ENCODE results near the gene GAB2.
"Not testable (repeated sequence)": the region's sequence is repeated elsewhere in the genome, so short reads cannot be mapped to it uniquely, and the experiment has no call there.

The GAB2 gene, protein sequence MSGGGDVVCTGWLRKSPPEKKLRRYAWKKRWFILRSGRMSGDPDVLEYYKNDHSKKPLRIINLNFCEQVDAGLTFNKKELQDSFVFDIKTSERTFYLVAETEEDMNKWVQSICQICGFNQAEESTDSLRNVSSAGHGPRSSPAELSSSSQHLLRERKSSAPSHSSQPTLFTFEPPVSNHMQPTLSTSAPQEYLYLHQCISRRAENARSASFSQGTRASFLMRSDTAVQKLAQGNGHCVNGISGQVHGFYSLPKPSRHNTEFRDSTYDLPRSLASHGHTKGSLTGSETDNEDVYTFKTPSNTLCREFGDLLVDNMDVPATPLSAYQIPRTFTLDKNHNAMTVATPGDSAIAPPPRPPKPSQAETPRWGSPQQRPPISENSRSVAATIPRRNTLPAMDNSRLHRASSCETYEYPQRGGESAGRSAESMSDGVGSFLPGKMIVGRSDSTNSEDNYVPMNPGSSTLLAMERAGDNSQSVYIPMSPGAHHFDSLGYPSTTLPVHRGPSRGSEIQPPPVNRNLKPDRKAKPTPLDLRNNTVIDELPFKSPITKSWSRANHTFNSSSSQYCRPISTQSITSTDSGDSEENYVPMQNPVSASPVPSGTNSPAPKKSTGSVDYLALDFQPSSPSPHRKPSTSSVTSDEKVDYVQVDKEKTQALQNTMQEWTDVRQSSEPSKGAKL

DNA sequence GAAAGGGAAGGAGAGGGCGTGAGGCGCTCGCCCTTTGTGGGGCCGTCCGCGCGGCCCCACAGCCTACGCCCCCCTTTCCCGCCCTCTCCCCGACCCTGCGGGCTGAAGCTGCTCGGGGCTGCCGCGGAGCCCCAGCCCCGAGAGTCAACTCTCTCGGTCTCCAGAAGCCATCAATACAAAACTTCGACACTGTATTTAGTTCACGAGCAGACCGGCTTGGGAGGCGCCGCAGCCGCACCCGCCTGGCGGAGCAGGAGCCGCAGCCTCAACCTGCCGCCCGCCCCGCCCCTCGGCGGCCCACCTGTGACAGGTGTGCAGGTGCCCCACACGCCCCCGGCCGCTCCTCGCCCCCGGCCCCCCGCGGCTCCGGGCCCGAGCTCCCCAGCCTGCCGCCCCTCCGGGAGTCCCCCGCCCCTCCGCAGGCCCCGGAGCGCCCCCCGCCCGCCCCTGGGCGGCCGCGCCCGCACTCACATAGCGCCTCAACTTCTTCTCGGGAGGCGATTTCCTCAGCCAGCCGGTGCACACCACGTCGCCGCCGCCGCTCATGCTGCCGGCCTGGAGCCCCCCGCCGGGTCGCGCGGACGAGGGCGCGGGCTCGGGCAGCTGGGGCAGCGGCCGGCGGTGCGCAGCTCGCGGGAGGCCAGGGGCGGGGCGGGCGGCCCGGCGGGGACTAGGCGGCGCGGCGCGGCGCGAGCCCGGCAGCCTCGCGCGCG is at the start of gene GAB2:
GAB2 (minus strand) TSS at position 646 of the 713 bp plus-strand sequence; CDS start at position 546, 100 bp downstream.
- DNase-seq = no peak
- in situ Hi-C loops (cut with MboI; ENCODE audit: low pct_unique_long_range_greater_than_20kb, low sequenced_read_pairs) = no loop called here

DNA sequence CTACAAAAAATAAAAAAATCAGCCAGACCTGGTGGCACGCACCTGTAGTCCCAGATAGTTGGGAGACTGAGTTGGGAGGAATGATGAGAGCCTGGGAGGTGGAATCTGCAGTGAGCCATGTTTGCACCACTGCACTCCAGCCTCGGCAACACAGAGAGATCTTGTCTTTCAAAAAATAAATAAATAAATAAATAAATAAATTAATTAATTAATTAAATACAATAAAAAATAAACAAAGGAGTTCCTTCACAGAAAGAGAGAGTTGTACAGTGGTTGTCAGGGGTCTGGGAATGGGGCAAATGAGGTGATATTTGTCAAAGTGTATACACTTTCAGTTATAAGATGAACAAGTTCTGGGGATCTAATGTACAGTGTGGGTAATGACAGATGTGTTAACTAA is 49.8 kb upstream of the GAB2 start:
- no peak for DNase-seq
- in situ Hi-C loops (cut with MboI; ENCODE audit: low pct_unique_long_range_greater_than_20kb, low sequenced_read_pairs) = no loop called here

DNA sequence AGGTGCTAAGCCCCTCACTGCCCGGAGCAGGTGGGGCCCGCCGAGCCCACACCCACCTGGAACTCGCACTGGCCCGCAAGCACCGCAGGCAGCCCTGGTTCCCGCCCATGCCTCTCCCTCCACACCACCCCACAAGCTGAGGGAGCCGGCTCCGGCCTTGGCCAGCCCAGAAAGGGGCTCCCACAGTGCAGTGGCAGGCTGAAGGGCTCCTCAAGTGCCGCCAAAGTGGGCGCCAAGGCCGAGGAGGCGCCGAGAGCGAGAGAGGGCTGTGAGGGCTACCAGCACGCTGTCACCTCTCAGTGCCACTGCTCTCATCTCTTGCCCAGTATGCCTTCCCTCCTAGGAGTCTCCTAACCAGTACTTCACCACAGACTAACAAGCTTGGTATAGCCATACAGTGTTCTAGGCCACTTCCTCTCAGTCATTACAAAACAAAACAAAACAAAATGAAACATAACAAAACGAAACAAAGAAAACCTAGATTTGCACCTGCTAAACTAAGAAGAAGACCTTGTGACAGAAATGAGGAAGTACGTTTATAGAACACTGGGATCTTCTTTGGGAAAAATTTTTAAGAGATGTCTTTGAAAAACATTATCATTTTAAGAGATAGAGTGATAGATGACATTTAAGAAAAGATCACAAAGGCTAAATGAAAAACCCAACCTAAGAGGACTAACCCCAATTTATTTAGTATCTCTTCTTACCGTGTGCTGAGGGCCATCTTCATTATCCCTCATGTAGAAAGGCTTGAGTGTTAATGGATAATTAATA is 47.7 kb upstream of the GAB2 start:
- in situ Hi-C loops (cut with MboI; ENCODE audit: low pct_unique_long_range_greater_than_20kb, low sequenced_read_pairs) = no loop called here
- DNase-seq = peak; percentile 14

DNA sequence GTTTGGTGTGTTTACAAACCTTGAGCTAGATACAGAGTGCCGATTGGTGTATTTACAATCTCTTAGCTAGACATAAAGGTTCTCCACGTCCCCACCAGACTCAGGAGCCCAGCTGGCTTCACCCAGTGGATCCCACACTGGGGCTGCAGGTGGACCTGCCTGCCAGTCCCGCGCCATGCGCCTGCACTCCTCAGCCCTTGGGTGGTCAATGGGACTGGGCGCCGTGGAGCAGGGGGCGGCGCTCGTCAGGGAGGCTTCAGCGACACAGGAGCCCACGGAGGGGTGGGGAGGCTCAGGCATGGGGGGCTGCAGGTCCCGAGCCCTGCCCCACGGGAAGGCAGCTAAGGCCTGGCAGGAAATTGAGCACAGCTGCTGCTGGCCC is 47.2 kb upstream of the GAB2 start:
- DNase-seq; in situ Hi-C loops (cut with MboI; ENCODE audit: low pct_unique_long_range_greater_than_20kb, low sequenced_read_pairs): not testable (repeated sequence)

DNA sequence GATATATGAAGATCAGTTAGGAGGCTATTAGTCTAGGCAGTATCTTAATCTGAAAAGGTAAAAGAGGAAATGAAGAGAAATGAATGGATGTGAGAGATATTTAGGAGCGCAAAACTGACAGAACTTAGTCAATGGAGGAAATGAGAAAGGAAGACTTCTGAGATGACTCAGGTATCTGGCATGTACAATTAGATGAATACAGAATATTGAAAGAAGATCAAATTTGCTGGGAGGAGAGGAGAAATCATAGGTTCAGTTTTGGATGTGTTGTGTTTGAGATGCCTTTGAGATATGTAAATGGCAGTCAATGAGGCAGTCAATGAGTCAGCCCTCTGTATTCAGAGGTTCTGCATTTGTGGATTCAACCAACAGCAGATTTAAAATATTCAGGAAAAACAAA is 42.9 kb upstream of the GAB2 start:
- in situ Hi-C loops (cut with MboI; ENCODE audit: low pct_unique_long_range_greater_than_20kb, low sequenced_read_pairs) = no loop called here
- no peak for DNase-seq

DNA sequence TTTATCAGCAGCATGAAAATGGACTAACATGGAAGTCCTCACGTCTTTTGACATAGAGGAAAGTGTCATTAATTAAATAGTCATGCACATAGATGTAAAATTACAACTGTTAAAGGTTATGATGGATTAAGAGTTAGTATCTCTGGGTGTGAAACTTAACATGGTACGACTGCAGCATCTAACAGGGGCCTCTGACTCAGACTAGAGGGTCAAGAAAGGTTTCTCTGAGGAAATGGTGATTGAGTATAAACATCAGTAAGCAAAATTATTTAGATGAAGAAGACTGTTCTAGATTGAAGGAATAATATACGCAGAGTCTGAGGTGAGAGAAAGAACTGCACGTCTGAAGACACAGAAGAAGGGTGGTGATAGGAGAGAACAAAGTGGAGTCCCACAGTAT is 42.1 kb upstream of the GAB2 start:
- in situ Hi-C loops (cut with MboI; ENCODE audit: low pct_unique_long_range_greater_than_20kb, low sequenced_read_pairs) = no loop called here

DNA sequence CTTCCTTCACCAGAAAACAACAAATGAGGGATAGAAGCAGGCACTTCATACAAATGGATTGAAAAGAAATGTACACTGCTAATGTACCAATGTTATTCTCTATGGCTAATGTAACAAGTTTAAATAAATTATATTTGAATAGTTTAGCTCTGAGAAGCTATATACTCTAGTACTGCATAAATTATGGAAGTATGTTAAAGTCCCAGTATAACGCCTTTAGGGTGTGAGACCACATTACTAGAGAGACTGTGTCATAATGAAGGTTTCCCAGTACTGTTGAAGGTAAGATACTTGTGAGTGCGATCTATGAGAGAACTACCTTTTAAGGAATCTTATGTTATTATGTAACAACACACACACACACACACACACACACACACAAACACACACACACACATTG is 39.8 kb upstream of the GAB2 start:
- DNase-seq = no peak
- in situ Hi-C loops (cut with MboI; ENCODE audit: low pct_unique_long_range_greater_than_20kb, low sequenced_read_pairs) = no loop called here

More for the DNA sequence above, 42.1 kb upstream of the GAB2 start:
- no peak for DNase-seq

DNA sequence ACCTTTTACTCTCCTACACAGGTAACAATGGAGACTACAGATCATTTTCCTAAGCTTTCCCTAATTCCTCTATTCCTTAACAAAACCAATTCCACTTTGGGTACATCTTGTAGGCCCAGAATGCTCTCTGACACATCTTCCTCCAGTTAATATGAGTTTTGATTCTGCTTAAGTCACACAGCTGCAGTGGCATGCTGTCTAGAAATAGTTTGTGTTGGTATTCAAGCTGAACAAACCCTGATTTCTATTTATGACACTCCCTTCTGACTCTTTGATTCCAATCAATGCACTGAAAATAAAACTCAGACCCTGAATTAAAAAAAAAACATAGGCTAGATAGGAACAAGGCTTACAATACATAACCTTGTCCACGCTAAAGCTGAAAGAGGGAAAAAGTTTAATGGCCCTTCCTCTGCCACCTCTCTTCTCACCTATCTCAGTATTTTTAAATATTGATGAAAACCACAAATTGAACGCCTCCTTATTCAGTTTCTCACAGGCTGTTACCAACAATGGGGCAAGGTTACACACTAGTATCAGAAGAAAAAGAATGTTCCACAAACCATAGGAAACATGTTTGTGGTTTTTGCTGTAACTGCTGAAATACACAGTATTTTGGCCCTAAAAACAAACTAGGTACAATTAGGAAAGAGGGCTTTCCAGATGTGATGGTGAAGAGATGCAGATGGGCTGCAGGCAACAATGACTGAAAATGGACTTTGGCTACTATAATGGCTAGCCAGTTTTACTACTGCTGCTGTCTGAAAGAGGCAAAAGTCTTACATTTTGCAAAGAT is 35.7 kb upstream of the GAB2 start:
- in situ Hi-C loops (cut with MboI; ENCODE audit: low pct_unique_long_range_greater_than_20kb, low sequenced_read_pairs) = no loop called here
- DNase-seq = no peak

DNA sequence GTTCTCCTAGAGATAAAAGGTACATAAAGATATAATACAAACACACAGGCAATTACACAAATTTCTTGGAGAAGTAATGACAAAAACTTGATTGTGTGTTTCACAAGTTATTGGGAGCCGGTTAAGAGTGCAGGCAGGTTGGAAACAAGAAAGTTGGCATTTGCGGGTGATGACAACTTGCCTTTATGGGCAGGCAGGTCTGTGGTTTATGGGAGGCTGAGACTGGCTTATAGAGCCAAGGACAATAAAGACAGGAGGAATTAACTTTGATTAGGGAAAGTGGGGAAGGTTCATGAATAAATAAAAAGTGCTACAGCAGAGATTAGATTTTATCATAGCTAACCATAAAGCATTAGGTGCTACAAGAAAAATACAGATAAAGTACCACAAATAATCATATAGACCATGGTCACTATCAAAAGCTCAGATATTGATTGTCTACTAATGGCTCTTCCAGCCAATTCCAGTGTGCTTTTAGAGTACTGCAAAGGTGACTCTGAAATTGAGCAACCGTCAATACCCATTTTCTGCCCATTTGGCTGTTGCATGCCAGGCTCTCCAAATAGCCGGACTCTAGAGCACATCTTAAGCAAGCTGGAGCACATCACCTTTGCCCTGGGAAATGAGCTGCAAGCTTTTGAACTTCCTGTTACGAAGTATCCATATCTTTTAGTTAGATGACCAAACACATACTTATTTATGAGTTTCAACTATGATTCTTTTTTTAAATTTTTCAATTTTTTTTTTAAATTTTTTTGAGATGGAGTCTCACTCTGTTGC is 33.9 kb upstream of the GAB2 start:
- no peak for DNase-seq
- in situ Hi-C loops (cut with MboI; ENCODE audit: low pct_unique_long_range_greater_than_20kb, low sequenced_read_pairs) = no loop called here

DNA sequence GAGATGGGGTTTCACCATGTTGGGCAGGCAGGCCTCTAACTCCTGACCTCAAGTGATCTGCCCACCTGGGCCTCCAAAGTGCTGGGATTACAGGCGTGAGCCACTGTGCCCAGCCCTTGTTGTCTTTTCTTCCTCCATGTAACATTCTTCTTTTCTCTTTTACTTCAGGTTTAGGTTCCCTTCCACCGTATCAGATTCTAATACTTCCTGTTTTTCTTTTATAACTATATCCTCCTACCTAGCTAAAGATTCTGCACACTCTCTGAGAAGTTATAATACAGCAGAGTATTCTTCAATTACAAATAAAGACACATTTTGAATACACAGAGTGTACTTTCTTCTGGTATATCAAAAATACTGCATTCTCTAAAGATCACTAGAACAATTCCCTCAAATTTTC is 33.2 kb upstream of the GAB2 start:
- no peak for DNase-seq
- in situ Hi-C loops (cut with MboI; ENCODE audit: low pct_unique_long_range_greater_than_20kb, low sequenced_read_pairs) = no loop called here

DNA sequence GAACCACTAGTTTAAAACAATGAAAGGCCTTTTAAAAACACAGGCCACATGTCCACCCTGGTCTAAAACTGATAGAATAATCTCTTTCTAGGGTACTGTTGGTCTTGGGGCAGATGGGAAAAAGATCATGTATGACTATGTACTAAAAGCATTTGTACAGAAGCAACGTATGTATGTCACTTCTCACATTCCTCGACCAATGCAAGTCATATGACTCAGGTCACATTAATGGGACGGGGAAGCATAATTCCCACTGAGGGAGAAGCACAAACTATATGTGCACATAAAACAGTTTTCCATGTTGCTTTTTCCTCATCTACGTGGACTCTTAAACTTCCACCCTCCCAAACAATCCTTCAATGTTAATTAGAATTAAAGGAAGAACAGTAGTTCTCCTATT is 32.2 kb upstream of the GAB2 start:
- in situ Hi-C loops (cut with MboI; ENCODE audit: low pct_unique_long_range_greater_than_20kb, low sequenced_read_pairs) = no loop called here
- DNase-seq = no peak

DNA sequence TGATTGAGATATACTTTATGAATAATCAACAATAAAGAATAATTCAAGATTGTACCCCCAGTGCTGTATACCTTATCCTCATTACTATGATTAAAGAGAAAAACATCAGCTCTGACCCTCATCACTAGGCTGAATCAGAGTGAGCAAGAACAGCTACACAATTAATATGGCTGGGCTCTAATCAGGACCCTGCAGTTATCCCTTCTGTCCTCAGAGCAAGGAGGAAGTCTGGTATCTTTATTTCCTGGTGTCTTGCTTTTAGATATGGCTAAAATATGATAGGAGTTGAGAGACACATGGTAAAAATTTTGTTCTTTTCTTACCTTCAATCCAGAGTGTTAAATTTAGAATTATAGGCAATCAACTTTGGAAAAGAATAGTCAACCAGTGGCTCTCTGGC is 28.6 kb upstream of the GAB2 start:
- in situ Hi-C loops (cut with MboI; ENCODE audit: low pct_unique_long_range_greater_than_20kb, low sequenced_read_pairs) = no loop called here

DNA sequence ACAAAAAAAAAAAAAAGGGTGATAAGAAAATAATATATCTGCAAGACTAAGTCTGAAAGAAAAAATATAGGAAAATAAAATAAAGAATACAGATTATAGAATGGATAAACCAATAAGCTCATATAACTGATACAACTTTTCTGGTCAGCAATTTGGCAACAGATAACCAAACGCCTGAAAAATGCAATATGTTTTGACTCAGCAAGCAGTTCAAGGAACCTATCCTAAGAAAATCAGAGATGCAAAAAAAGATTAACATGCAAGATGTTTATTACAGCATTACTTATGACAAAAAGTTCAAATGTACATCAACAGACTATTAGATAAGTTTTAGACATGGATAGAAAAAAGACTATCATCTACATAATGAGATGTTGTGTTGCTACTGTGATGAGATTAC is 27.1 kb upstream of the GAB2 start:
- in situ Hi-C loops (cut with MboI; ENCODE audit: low pct_unique_long_range_greater_than_20kb, low sequenced_read_pairs) = no loop called here
- no peak for DNase-seq

More for the DNA sequence above, 28.6 kb upstream of the GAB2 start:
- DNase-seq = no peak

DNA sequence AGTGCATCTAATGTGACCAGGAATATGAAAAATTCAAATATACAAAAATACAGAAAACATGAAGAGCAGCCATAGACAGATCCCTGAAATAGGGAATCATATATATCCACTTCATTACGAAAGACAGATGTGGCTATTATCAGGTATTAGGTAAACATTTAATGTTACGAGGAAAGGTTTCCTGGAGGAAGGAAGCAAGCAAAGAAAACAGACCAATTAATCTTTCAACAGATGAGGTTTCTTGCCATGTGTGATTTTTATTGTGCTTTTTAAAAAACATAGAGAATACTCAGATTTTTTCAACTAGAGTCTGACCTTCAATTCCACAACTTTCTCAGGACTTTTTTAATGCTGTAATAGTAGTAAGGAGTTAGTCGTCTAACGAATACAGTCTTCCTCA is 24.3 kb upstream of the GAB2 start:
- no peak for DNase-seq
- in situ Hi-C loops (cut with MboI; ENCODE audit: low pct_unique_long_range_greater_than_20kb, low sequenced_read_pairs) = no loop called here

DNA sequence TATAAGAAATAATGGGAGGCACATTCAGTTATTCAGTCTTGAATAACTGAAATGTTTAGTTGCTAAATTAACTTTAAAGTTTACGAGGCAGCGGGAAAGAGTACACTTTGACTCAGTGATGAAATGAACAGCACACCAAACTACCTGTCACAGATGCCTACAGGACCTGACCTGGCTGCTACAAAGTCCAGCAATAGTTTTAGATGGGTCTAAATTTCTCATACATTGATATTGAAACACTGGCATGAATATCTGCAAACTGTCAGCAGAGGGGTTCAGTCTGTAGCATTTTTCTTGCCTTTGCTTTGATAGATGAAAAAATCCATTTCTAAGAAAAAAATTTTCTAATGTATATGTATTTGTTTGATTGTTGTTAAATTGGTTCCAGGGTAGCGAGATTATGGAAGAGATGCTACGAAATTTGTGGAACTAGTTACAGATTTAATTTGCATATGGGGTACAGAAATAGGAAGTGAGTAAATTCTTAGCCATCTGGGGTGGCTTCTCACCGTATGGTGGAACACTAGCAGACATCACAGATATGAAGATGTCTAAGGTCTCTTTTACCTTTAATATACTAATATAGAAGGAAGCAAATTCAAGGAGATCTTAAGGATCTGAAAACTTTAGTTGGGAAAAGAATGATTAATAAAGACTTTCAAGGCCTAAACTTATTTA is 20.8 kb upstream of the GAB2 start:
- no peak for DNase-seq
- in situ Hi-C loops (cut with MboI; ENCODE audit: low pct_unique_long_range_greater_than_20kb, low sequenced_read_pairs) = no loop called here

DNA sequence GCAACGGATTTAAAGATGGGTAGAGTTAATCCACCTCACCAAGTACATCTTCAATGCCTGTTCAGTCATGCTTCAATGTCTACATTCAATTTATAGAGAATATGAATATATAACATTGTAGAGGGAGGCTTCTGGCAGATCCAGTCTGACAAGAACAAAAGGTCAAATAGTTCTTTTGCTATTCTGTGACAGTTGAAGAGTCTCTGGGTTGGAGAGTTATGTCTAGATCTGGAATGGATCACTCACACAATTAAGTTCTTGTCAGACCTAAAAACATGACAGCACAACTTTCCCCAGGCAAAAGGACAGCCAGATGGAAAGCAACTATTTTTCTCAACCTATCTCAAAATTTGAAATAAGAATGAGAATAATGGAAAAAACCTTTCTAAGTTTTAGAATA is 15.3 kb upstream of the GAB2 start:
- in situ Hi-C loops (cut with MboI; ENCODE audit: low pct_unique_long_range_greater_than_20kb, low sequenced_read_pairs) = no loop called here
- DNase-seq = no peak

DNA sequence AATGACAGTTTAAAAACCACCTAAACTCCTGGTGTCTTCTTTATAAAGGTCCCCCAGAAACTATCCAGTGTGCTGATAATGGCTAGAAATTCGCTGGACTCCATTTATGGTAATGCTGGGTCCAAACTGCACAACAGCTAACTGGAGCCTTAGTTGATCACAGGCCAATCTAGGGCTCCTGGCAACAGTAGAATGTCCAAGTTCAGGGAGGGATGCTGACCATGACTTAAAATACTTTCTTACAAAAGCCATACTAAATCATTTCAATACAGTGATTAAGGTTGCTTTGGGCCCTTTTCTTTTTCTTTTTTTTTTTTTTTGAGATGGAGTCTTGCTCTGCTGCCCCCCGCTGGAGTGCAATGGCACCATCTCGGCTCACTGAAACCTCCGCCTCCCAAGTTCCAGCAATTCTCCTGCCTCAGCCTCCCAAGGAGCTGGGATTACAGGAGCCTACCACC is 14.5 kb upstream of the GAB2 start:
- peak; percentile 46 for DNase-seq
- in situ Hi-C loops (cut with MboI; ENCODE audit: low pct_unique_long_range_greater_than_20kb, low sequenced_read_pairs) = no loop called here

Measured in KBM-7 (cell line).